Left lung (tissue), 10 donors: Measurements from ENCODE around the gene GDF10. TPM values are rescaled to one million over a fixed set of nuclear protein-coding genes. Genes with fewer than 3 reads are reported as not detected.

Experiments used
- ATAC-seq: fragments of 200-7000 bp; cut with Tn5 transposase; one replicate; pipeline ENCODE4 v1.9.1; 2020; ENCODE audit warnings: moderate library complexity
- DNase-seq, 4 donors: peaks; one replicate each; pipeline ENCODE4 v3.0.0-alpha.2; 2013 to 2020
- H3K27ac ChIP-seq, 2 donors: fragments of 200-600 bp; sonication (generic) in 1 of 2; one replicate each; pipeline versions ENCODE4 v1.5.0 to v1.8.0; 2020 to 2021
- H3K27me3 ChIP-seq, 2 donors: fragments of 200-600 bp; sonication (generic) in 1 of 2; one replicate each; pipeline versions ENCODE4 v1.5.0 to v1.8.0; 2020 to 2021
- H3K36me3 ChIP-seq, 2 donors: fragments of 200-600 bp; sonication (generic) in 1 of 2; one replicate each; pipeline versions ENCODE4 v1.5.0 to v1.8.0; 2020 to 2021
- H3K4me1 ChIP-seq, 2 donors: fragments of 200-600 bp; one replicate each; pipeline ENCODE4 v1.8.0; 2021
- H3K4me3 ChIP-seq, 2 donors: fragments of 200-600 bp; sonication (generic) in 1 of 2; one replicate each; pipeline versions ENCODE4 v1.5.0 to v1.8.0; 2020 to 2021; ENCODE audit warnings: mild to moderate bottlenecking in 1 of 2
- H3K9me3 ChIP-seq, 2 donors: fragments of 200-600 bp; sonication (generic) in 1 of 2; one replicate each; pipeline versions ENCODE4 v1.5.0 to v1.8.0; 2020 to 2021
- intact Hi-C, 2 donors: fragments of 100-400 bp; cut with DNase I; formaldehyde crosslinking; loops; one replicate each; pipeline versions ENCODE4 v1.11.2 to v1.14.2; 2022
- polyA plus RNA-seq, 6 donors: library from polyadenylated mRNA; unstranded; fragments of 120-200 nt; gene quantifications; one replicate each; pipeline ENCODE4 v1.2.1, GENCODE V29; 2013; ENCODE audit not compliant: insufficient read length in 6 of 6
- total RNA-seq, 2 donors: library from RNA; stranded (reverse); fragmentation: NEBNext Ultra II Directional; extraction: Animal tissue kit (Norgen Biotek cat#: 25700); gene quantifications; one replicate each; pipeline ENCODE4 v1.2.1, GENCODE V29; 2021
- TF ChIP-seq, protein P1 (sequence below), 2 donors: fragments of 200-600 bp; sonication (generic) in 1 of 2; IDR thresholded peaks; one replicate each; pipeline versions ENCODE4 v1.5.0 to v1.8.0; 2021; ENCODE audit warnings: antibody characterized with exemption in 2 of 2
- donor health status: DM: no; HTN: yes; CAD: no.
- donor health status: DM: no; HTN: no; CAD: no.

The GDF10 gene
- total and polyA plus RNA-seq, 8 donors, result 9.4 to 169 (median 102) TPM

- ATAC-seq (peak; percentile 39), DNase-seq (no peak)
- TF ChIP-seq, protein P1, sequence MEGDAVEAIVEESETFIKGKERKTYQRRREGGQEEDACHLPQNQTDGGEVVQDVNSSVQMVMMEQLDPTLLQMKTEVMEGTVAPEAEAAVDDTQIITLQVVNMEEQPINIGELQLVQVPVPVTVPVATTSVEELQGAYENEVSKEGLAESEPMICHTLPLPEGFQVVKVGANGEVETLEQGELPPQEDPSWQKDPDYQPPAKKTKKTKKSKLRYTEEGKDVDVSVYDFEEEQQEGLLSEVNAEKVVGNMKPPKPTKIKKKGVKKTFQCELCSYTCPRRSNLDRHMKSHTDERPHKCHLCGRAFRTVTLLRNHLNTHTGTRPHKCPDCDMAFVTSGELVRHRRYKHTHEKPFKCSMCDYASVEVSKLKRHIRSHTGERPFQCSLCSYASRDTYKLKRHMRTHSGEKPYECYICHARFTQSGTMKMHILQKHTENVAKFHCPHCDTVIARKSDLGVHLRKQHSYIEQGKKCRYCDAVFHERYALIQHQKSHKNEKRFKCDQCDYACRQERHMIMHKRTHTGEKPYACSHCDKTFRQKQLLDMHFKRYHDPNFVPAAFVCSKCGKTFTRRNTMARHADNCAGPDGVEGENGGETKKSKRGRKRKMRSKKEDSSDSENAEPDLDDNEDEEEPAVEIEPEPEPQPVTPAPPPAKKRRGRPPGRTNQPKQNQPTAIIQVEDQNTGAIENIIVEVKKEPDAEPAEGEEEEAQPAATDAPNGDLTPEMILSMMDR (IDR thresholded peaks at IDR 0.05), result no peak
Observed at GRCh38 chr10:47253651-47254375, 46.2 kb upstream of the GDF10 start.

GRCh38 chr10:47254611-47255010 lies 45.4 kb upstream of the GDF10 start:
- Histone ChIP-seq H3K4me1 (peaks cover 0 to 34% of the 10 kb centered on the region in 2 donors), H3K27me3 (no peaks in the 10 kb centered on the region), H3K27ac (no peak overlapping the region), H3K4me3 (no peak overlapping the region), H3K9me3 (no peaks in the 10 kb centered on the region), H3K36me3 (no peaks in the 10 kb centered on the region)
- TF ChIP-seq, protein P1 (IDR thresholded peaks at IDR 0.05), result no peak
- no peak for ATAC-seq
- intact Hi-C loops, result no loop called here
- no peak for DNase-seq

More at GRCh38 chr10:47253651-47254375, 46.2 kb upstream of the GDF10 start:
- H3K36me3 ChIP-seq, result no peaks in the 10 kb centered on the region
- intact Hi-C loops, result no loop called here
- H3K27me3 ChIP-seq, result no peaks in the 10 kb centered on the region
- no peaks in the 10 kb centered on the region for H3K9me3 ChIP-seq
- no peak overlapping the region for H3K4me3 ChIP-seq
- peaks cover 0 to 29% of the 10 kb centered on the region in 2 donors for H3K4me1 ChIP-seq
- H3K27ac ChIP-seq, result no peak overlapping the region

- no peak overlapping the region for H3K4me3 ChIP-seq
- H3K9me3 ChIP-seq, result no peaks in the 10 kb centered on the region
- TF ChIP-seq, protein P1 (IDR thresholded peaks at IDR 0.05), result no peak
- H3K27me3 ChIP-seq, result no peaks in the 10 kb centered on the region
- H3K27ac ChIP-seq, result no peak overlapping the region
- intact Hi-C loops, result no loop called here
- peak; percentile 49 for ATAC-seq
- peak in 1 of 4 donors; percentile 54 for DNase-seq
- H3K36me3 ChIP-seq, result no peaks in the 10 kb centered on the region
- H3K4me1 ChIP-seq, result peaks cover 0 to 37% of the 10 kb centered on the region in 2 donors
Observed at GRCh38 chr10:47255033-47255813, 44.8 kb upstream of the GDF10 start.

- intact Hi-C loops, result no loop called here
- DNase-seq (no peak), ATAC-seq (no peak)
- TF ChIP-seq, protein P1 (IDR thresholded peaks at IDR 0.05), result no peak
- no peak overlapping the region for H3K27ac ChIP-seq
- H3K4me3 ChIP-seq, result no peak overlapping the region
- H3K4me1 ChIP-seq, result peaks cover 0 to 43% of the 10 kb centered on the region in 2 donors
- H3K9me3 ChIP-seq, result no peaks in the 10 kb centered on the region
- no peaks in the 10 kb centered on the region for H3K27me3 ChIP-seq
- no peaks in the 10 kb centered on the region for H3K36me3 ChIP-seq
Observed at GRCh38 chr10:47255866-47256265, 44.1 kb upstream of the GDF10 start.

- H3K9me3 ChIP-seq, result no peaks in the 10 kb centered on the region
- intact Hi-C loops, result no loop called here
- no peaks in the 10 kb centered on the region for H3K36me3 ChIP-seq
- no peak overlapping the region for H3K27ac ChIP-seq
- ATAC-seq (no peak), DNase-seq (no peak)
- H3K4me3 ChIP-seq, result no peak overlapping the region
- TF ChIP-seq, protein P1 (IDR thresholded peaks at IDR 0.05), result no peak
- H3K4me1 ChIP-seq, result peaks cover 0 to 45% of the 10 kb centered on the region in 2 donors
- H3K27me3 ChIP-seq, result no peaks in the 10 kb centered on the region
Observed at GRCh38 chr10:47256751-47257336, 43.2 kb upstream of the GDF10 start.
